Measurements from ENCODE around the gene PRKAR1B.
"Not testable (repeated sequence)": the region's sequence is repeated elsewhere in the genome, so short reads cannot be mapped to it uniquely, and the experiment has no call there.

The PRKAR1B gene

GRCh38 chr7:659996-660395 is 67.1 kb downstream of the PRKAR1B start:
- no peak overlapping the region for H3K4me3 ChIP-seq (replicated peaks in 1 of 2; ENCODE audit: low read depth in 2 of 2, low read length in 2 of 2)
- TF ChIP-seq CTCF (IDR thresholded peaks at IDR 0.05; ENCODE audit: low read depth, low read length), result no peak
- no peak for DNase-seq (ENCODE audit: low read depth in 2 of 2)

- no peak overlapping the region for H3K4me3 ChIP-seq (replicated peaks in 1 of 2; ENCODE audit: low read depth in 2 of 2, low read length in 2 of 2)
- TF ChIP-seq CTCF (IDR thresholded peaks at IDR 0.05; ENCODE audit: low read depth, low read length), result no peak
- DNase-seq (ENCODE audit: low read depth in 2 of 2), result no peak
Observed at GRCh38 chr7:659306-659847, 67.7 kb downstream of the PRKAR1B start.

- peak; percentile 33 to 65 for DNase-seq (ENCODE audit: low read depth in 2 of 2)
- H3K4me3 ChIP-seq (replicated peaks in 1 of 2; ENCODE audit: low read depth in 2 of 2, low read length in 2 of 2), result no peak overlapping the region
- no peak for TF ChIP-seq CTCF (IDR thresholded peaks at IDR 0.05; ENCODE audit: low read depth, low read length)
Observed at GRCh38 chr7:657565-658119, 69.4 kb downstream of the PRKAR1B start.

- H3K4me3 ChIP-seq (replicated peaks in 1 of 2; ENCODE audit: low read depth in 2 of 2, low read length in 2 of 2); DNase-seq (ENCODE audit: low read depth in 2 of 2): not testable (repeated sequence)
Observed at GRCh38 chr7:657010-657409, 70.1 kb downstream of the PRKAR1B start.

GRCh38 chr7:655758-656157 is 71.3 kb downstream of the PRKAR1B start:
- TF ChIP-seq CTCF (IDR thresholded peaks at IDR 0.05; ENCODE audit: low read depth, low read length), result no peak
- no peak for DNase-seq (ENCODE audit: low read depth in 2 of 2)
- H3K4me3 ChIP-seq (replicated peaks in 1 of 2; ENCODE audit: low read depth in 2 of 2, low read length in 2 of 2), result no peak overlapping the region

- TF ChIP-seq CTCF (IDR thresholded peaks at IDR 0.05; ENCODE audit: low read depth, low read length), result no peak
- DNase-seq (ENCODE audit: low read depth in 2 of 2), result no peak
- no peak overlapping the region for H3K4me3 ChIP-seq (replicated peaks in 1 of 2; ENCODE audit: low read depth in 2 of 2, low read length in 2 of 2)
Observed at GRCh38 chr7:653829-654764, 73.0 kb downstream of the PRKAR1B start.

- DNase-seq (ENCODE audit: low read depth in 2 of 2), result no peak
- no peak for TF ChIP-seq CTCF (IDR thresholded peaks at IDR 0.05; ENCODE audit: low read depth, low read length)
Observed at GRCh38 chr7:652881-653280, 74.2 kb downstream of the PRKAR1B start.

GRCh38 chr7:652167-652566 is 74.9 kb downstream of the PRKAR1B start:
- DNase-seq (ENCODE audit: low read depth in 2 of 2); H3K4me3 ChIP-seq (replicated peaks in 1 of 2; ENCODE audit: low read depth in 2 of 2, low read length in 2 of 2): not testable (repeated sequence)

More at GRCh38 chr7:652881-653280, 74.2 kb downstream of the PRKAR1B start:
- H3K4me3 ChIP-seq (replicated peaks in 1 of 2; ENCODE audit: low read depth in 2 of 2, low read length in 2 of 2), result no peak overlapping the region
